Colonic mucosa (tissue), 4 donors: ENCODE data around the gene NOD2. TPM values are rescaled to one million over a fixed set of nuclear protein-coding genes. Genes with fewer than 3 reads are reported as not detected.

Experiments
- DNase-seq: peaks from one replicate; pipeline ENCODE4 v3.0.0-alpha.2; 2020
- H3K27ac ChIP-seq: fragments of 200-600 bp; one replicate; pipeline ENCODE4 v1.8.0; 2021
- H3K27me3 ChIP-seq: fragments of 200-600 bp; one replicate; pipeline ENCODE4 v1.8.0; 2021
- H3K36me3 ChIP-seq: fragments of 200-600 bp; one replicate; pipeline ENCODE4 v1.8.0; 2021
- H3K4me1 ChIP-seq: fragments of 200-600 bp; one replicate; pipeline ENCODE4 v1.8.0; 2021; ENCODE audit warnings: mild to moderate bottlenecking
- H3K4me3 ChIP-seq: fragments of 200-600 bp; one replicate; pipeline ENCODE4 v1.8.0; 2021
- H3K9ac ChIP-seq, 2 donors: one replicate each; pipeline ENCODE4 v1.7.0; 2013; ENCODE audit warnings: control low read depth in 2 of 2, low read depth in 2 of 2, low read length in 2 of 2
- H3K9me3 ChIP-seq: fragments of 200-600 bp; one replicate; pipeline ENCODE4 v1.8.0; 2021
- CTCF ChIP-seq: fragments of 200-600 bp; IDR thresholded peaks from one replicate; pipeline ENCODE4 v1.8.0; 2022; ENCODE audit warnings: antibody characterized with exemption, mild to moderate bottlenecking
- intact Hi-C: fragments of 100-400 bp; cut with DNase I; formaldehyde crosslinking; loops from one replicate; pipeline ENCODE4 v1.14.1; 2022
- microRNA-seq: library from miRNA; unstranded; fragments of <30 nt; microRNA quantifications from one replicate; pipeline ENCODE4, GENCODE V29; 2019
- total RNA-seq, 2 donors: library from RNA; stranded (reverse); fragmentation: NEBNext Ultra II Directional in 1 of 2; extraction: Animal tissue kit (Norgen Biotek cat#: 25700) in 1 of 2; gene quantifications; one replicate each; pipeline ENCODE4 v1.2.1, GENCODE V29; 2021
- donor health status: healthy.
- donor health status: DM: no; HTN: no; CAD: no.
- donor health status: DM: no; HTN: no; CAD: no.

The NOD2 gene
- total RNA-seq, 2 donors from 2014 or later = 0.79 to 1.2 TPM

GRCh38 chr16:50776037-50776436 is 82.6 kb downstream of the NOD2 start:
- no peak for DNase-seq
- no peaks in the 10 kb centered on the region for H3K36me3 ChIP-seq
- no peaks in the 10 kb centered on the region for H3K27me3 ChIP-seq
- H3K9ac ChIP-seq = no peak overlapping the region
- no peaks in the 10 kb centered on the region for H3K4me1 ChIP-seq
- H3K4me3 ChIP-seq = no peak overlapping the region
- intact Hi-C loops = no loop called here
- H3K27ac ChIP-seq = no peak overlapping the region
- no peak for TF ChIP-seq CTCF
- no peaks in the 10 kb centered on the region for H3K9me3 ChIP-seq

GRCh38 chr16:50778284-50779163 is 85.1 kb downstream of the NOD2 start:
- Histone ChIP-seq H3K4me3 (no peak overlapping the region), H3K4me1 (no peaks in the 10 kb centered on the region), H3K27me3 (no peaks in the 10 kb centered on the region), H3K36me3 (no peaks in the 10 kb centered on the region), H3K9ac (no peak overlapping the region), H3K9me3 (no peaks in the 10 kb centered on the region), H3K27ac (no peak overlapping the region)
- no peak for TF ChIP-seq CTCF
- DNase-seq = no peak
- intact Hi-C loops = no loop called here

- TF ChIP-seq CTCF = no peak
- Histone ChIP-seq H3K4me1 (no peaks in the 10 kb centered on the region), H3K27me3 (no peaks in the 10 kb centered on the region), H3K9ac (no peak overlapping the region), H3K27ac (no peak overlapping the region), H3K4me3 (no peak overlapping the region), H3K36me3 (no peaks in the 10 kb centered on the region), H3K9me3 (no peaks in the 10 kb centered on the region)
- DNase-seq = no peak
- intact Hi-C loops = no loop called here
These were observed 87.6 kb downstream of the NOD2 start for GRCh38 chr16:50781043-50781442.

- intact Hi-C loops = no loop called here
- H3K4me3 ChIP-seq = no peak overlapping the region
- H3K36me3 ChIP-seq = no peaks in the 10 kb centered on the region
- no peak overlapping the region for H3K9ac ChIP-seq
- no peak for DNase-seq
- H3K4me1 ChIP-seq = no peaks in the 10 kb centered on the region
- no peaks in the 10 kb centered on the region for H3K9me3 ChIP-seq
- H3K27ac ChIP-seq = no peak overlapping the region
- no peak for TF ChIP-seq CTCF
- H3K27me3 ChIP-seq = no peaks in the 10 kb centered on the region
These were observed 88.1 kb downstream of the NOD2 start for GRCh38 chr16:50781518-50781917.

Small RNAs within 50 kb of the gene (microRNA-seq; reads per million reads assigned to microRNA genes)
- not detected for gene MIR3181

Other genes with a start within 250 kb of the NOD2 start
- gene NKD1, start 145.2 kb upstream of the NOD2 start, total RNA-seq = 1 to 10 TPM; 2.3 TPM
- gene SNX20, start 12.3 kb upstream of the NOD2 start, total RNA-seq = 1 to 10 TPM in 1 of 2 donors, under 1 TPM in 1; 0.86 to 1.6 TPM
- gene CYLD, start 48.5 kb downstream of the NOD2 start, total RNA-seq = 10 to 100 TPM; 15.8 to 31.5 TPM